Activated T-helper 17 cell treated with anti-CD3 and anti-CD28 coated beads, Interleukin-2, amount 50 U/mL, for 72 hours (primary cell): Measurements from ENCODE around the gene CD70. TPM values are rescaled to one million over a fixed set of nuclear protein-coding genes. Genes with fewer than 3 reads are reported as not detected.
A peak's percentile ranks its signal among the peaks of the same experiment; 100 is the strongest.
"Not testable (repeated sequence)": the region's sequence is repeated elsewhere in the genome, so short reads cannot be mapped to it uniquely, and the experiment has no call there.

ENCODE experiments used
- ATAC-seq: fragments of 150-1000 bp; cut with Tn5 transposase; replicated peaks from 2 replicates; pipeline ENCODE4 v1.10.0; 2021; ENCODE audit warnings: mild to moderate bottlenecking, moderate library complexity
- H3K27ac Mint-ChIP-seq: one replicate; pipeline ENCODE4 v1.8.0; 2022; ENCODE audit warnings: mixed read lengths
- H3K27me3 Mint-ChIP-seq: one replicate; pipeline ENCODE4 v1.8.0; 2022; ENCODE audit warnings: mixed read lengths
- H3K36me3 Mint-ChIP-seq: one replicate; pipeline ENCODE4 v1.8.0; 2022; ENCODE audit warnings: low read depth, mild to moderate bottlenecking, mixed read lengths
- H3K4me1 Mint-ChIP-seq: one replicate; pipeline ENCODE4 v1.8.0; 2022; ENCODE audit warnings: mixed read lengths
- H3K4me3 Mint-ChIP-seq: one replicate; pipeline ENCODE4 v1.8.0; 2022; ENCODE audit warnings: mild to moderate bottlenecking, mixed read lengths
- H3K9me3 Mint-ChIP-seq: one replicate; pipeline ENCODE4 v1.8.0; 2022; ENCODE audit warnings: mixed read lengths
- total RNA-seq, 2 donors: library from RNA; stranded (reverse); gene quantifications; one replicate each; pipeline ENCODE4 v1.2.3, GENCODE V29; 2022

CD70 gene
- total RNA-seq, 2 donors from 2014 or later = 41.1 to 53.1 TPM

DNA sequence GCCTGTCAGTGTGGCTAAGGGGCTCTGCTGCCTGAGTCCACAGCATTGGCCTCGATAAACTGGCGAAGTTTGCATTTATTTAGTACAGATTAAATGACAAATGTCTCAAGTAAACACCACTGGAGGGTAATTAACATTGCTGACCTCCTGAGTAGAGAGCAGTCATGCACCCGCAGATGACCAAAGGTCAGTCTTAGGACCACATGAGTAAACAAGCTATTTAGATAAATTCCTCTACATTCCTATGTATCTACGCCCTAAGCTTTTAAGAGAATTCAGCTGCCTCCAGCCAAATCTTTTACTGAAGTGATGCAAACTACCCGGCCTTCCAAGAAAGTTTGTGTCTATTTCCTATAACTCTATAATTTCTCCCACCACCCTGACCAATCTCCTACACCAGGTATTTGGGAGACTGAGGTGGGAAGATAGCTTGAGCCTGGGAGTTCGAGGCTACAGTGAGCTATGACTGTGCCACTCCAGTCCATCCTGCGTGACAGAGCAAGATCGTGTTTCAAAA is 22.9 kb downstream of the CD70 start:
- Mint-ChIP-seq H3K36me3 (no peaks in the 10 kb centered on the region), H3K27me3 (peaks cover 9% of the 10 kb centered on the region), H3K9me3 (peaks cover 9% of the 10 kb centered on the region), H3K27ac (no peak overlapping the region), H3K4me1 (no peaks in the 10 kb centered on the region), H3K4me3 (no peak overlapping the region)
- ATAC-seq = no peak

DNA sequence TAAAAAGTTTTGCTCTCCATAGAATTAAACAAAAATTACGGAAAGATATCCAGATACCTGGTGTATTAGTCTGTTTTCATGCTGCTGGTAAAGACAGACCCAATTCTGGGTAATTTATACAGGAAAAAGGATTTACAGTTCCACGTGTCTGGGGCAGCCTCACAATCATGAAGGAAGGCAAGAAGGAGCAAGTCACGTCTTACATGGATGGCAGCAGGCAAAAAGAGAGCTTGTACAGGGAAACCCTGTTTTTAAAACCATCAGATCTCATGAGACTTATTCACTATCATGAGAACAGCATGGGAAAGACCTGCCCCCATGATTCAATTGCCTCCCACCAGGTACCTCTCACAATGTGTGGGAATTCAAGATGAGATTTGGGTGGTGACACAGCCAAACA is 24.2 kb downstream of the CD70 start:
- H3K9me3 Mint-ChIP-seq, H3K4me1 Mint-ChIP-seq, H3K4me3 Mint-ChIP-seq, ATAC-seq, H3K36me3 Mint-ChIP-seq, H3K27ac Mint-ChIP-seq: not testable (repeated sequence)
- H3K27me3 Mint-ChIP-seq = peaks cover 13% of the 10 kb centered on the region

DNA sequence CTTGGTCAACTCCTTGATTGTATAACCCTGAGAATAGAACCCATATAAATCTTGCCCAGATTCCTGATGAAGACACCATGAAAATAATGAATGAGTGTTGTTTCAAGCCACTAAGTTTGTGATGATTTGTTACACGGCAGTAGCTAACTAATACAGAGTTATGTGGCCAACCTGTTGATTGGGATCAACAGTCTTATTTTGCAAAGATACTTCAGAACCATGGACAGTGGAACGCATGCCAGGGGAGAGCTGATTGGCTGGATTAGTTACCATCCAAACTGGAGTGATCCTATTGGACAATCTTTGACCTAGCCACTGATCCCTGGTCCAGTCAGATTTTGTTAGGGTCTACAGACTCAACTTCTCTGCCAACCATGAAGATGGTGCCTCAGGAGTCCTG is 26.6 kb downstream of the CD70 start:
- ATAC-seq = no peak
- Mint-ChIP-seq H3K27ac (no peak overlapping the region), H3K36me3 (no peaks in the 10 kb centered on the region), H3K4me3 (no peak overlapping the region), H3K27me3 (peaks cover 5% of the 10 kb centered on the region), H3K4me1 (no peaks in the 10 kb centered on the region), H3K9me3 (peaks cover 9% of the 10 kb centered on the region)

DNA sequence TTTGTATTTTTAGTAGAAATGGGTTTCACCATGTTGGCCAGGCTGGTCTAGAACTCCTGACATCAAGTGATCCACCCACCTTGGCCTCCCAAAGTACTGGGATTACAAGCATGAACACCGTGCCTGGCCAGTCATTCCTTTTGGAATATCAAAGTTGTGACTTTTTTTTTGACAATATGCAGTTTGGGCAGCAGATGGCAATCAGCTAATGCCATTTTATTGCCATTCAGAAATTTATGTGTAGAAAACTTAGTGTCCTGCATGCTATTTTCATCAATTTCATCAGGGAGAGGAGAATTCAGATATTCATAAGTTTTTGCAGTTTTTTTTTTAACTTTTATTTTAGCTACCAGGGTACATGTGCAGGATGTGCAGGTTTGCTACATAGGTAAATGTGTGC is 28.5 kb downstream of the CD70 start:
- H3K4me1 Mint-ChIP-seq, H3K36me3 Mint-ChIP-seq, H3K27ac Mint-ChIP-seq: not testable (repeated sequence)

DNA sequence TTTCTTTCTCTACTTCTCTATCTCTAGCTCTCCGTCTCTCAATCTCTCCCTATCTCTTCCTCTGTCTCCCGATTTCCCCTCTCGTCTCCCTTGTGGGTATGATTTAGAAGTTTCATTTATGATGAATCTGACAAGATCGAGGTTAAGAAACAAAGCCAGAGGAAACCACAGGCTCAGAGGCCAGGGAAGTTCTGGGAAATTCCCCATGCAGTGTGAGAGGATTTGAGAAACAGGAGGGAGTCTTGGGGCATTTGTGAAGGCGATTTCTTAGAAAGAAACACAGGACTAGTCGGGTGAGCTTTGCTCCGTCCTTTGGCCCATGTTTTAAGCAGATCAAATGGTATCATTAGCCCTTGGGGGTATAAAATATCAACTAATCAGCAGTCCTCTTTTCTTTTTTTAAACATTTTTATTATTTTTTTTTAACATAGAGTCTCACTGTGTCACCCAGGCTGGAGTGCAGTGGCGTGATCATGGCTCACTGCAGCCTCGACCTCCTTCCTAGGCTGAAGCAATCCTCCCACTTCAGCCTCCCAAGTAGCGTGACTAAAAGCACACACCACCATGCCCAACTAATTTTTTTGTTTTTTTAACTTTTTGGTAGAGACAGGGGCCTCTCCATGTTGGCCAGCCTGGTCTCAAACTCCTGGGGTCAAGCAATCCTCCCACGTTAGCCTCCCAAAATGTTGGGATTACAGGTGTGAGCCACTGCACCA is 34.3 kb downstream of the CD70 start:
- Mint-ChIP-seq H3K9me3 (no peaks in the 10 kb centered on the region), H3K4me1 (no peaks in the 10 kb centered on the region), H3K36me3 (no peaks in the 10 kb centered on the region), H3K27me3 (peaks cover under 1% of the 10 kb centered on the region), H3K27ac (no peak overlapping the region), H3K4me3 (no peak overlapping the region)
- ATAC-seq = peak; percentile 84

More for the DNA sequence above, 28.5 kb downstream of the CD70 start:
- H3K9me3 Mint-ChIP-seq, H3K4me3 Mint-ChIP-seq, H3K27me3 Mint-ChIP-seq, ATAC-seq: not testable (repeated sequence)

DNA sequence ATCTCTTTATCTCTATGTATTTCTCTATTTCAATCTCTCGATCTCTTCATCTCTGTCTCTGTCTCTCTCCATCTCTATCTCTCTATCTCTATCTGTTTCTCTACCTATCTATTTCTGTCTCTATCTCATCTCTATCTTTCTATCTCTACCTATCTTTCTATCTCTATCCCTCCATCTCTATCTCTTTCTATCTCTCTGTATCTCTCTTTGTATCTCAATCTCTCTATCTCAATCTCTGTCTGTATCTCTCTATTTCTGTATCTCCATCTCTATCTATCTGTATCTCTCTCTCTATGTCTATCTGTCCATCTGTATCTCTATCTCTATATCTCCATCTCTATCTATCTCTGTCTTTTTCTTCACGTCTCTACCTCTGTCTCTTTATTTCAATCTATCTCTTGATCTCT is 34.9 kb downstream of the CD70 start:
- H3K9me3 Mint-ChIP-seq = no peaks in the 10 kb centered on the region
- no peak for ATAC-seq
- no peaks in the 10 kb centered on the region for H3K27me3 Mint-ChIP-seq
- no peak overlapping the region for H3K4me3 Mint-ChIP-seq
- no peaks in the 10 kb centered on the region for H3K36me3 Mint-ChIP-seq
- no peaks in the 10 kb centered on the region for H3K4me1 Mint-ChIP-seq
- no peak overlapping the region for H3K27ac Mint-ChIP-seq

DNA sequence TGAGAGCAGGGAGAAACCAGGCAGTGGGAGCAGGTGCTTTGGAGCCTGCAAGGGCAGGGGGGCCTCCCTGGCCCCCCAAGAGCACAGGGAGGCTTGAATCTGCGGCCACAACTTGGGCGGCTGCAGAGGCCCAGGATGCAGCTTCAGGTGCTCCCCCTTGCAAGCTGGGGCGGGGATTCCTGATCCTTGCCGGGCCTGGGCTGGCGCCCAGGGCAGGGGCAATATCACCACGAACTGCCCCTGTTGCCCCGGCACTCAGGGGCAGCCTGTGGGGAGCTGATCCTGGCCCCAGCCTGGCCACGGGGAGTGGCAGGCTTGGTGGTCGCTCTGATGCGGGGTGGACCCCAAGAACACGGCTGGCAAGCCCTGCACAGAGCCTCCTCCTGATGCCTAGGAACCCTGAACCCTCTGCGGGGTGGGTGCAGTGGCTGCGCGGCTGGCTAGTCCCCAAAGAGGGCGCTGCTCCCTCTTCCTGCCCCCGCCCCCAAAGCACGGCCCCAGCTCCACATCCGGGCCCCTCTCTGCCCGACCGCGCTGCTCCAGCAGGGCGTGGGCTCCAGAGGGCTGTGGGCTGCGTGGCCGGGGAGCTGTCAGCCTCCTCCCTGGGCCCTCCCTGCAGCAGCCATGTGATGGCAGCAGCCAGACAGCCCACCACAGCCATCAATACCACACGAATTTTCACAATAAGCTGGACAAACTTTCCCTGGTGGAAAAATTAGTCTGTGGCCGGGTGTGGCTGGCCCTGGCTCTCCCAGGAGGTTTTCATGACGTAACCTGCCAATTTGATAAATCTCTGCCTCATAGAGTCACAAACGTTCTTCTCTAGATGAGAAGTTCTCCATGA is 39.1 kb downstream of the CD70 start:
- no peaks in the 10 kb centered on the region for H3K27me3 Mint-ChIP-seq
- H3K36me3 Mint-ChIP-seq = no peaks in the 10 kb centered on the region
- H3K4me3 Mint-ChIP-seq = no peak overlapping the region
- H3K9me3 Mint-ChIP-seq = no peaks in the 10 kb centered on the region
- no peaks in the 10 kb centered on the region for H3K4me1 Mint-ChIP-seq
- ATAC-seq = peak; percentile 73
- H3K27ac Mint-ChIP-seq = no peak overlapping the region

DNA sequence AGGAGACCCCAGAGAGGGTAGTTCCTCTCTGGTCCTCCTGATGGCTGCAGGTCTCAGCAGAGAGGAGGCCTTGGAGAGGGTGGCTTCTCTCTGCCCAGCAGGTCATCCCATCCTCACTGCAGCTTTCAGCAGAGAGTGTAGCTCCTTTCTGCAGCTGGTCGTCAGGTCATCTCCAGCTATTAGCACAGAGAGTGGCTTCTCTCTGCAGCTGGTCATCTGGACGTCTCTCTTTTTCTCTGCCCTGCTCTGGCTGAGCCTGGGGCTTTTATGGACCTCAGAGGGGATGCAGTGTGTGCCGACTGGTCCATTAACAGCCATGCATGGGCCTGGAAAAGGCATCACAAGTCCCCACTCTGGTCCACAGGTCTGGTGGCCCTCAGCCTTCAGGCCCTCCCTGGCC is 39.9 kb downstream of the CD70 start:
- Mint-ChIP-seq H3K9me3 (no peaks in the 10 kb centered on the region), H3K36me3 (no peaks in the 10 kb centered on the region), H3K4me3 (no peak overlapping the region), H3K4me1 (no peaks in the 10 kb centered on the region), H3K27ac (no peak overlapping the region), H3K27me3 (no peaks in the 10 kb centered on the region)
- no peak for ATAC-seq

DNA sequence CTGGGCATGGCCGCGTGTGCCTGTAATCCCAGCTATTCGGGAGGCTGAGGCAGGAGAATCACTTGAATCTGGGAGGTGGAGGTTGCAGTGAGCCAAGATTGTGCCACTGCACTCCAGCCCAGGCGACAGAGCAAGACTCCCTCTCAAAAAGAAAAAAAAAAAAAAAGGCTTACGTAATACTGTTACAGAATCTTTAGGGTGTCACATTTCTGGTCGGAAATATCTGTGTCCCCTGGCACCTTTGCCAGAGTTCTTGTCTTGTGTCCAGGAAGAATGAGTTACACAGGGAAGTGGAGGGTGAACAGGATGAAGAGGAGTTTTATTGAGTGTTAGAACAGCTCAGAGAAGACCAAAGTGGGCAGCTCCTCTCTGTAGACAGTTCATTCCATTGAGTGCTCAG is 40.3 kb downstream of the CD70 start:
- not testable (repeated sequence) for H3K9me3 Mint-ChIP-seq, H3K27me3 Mint-ChIP-seq, H3K4me1 Mint-ChIP-seq, ATAC-seq, H3K4me3 Mint-ChIP-seq, H3K27ac Mint-ChIP-seq, H3K36me3 Mint-ChIP-seq

DNA sequence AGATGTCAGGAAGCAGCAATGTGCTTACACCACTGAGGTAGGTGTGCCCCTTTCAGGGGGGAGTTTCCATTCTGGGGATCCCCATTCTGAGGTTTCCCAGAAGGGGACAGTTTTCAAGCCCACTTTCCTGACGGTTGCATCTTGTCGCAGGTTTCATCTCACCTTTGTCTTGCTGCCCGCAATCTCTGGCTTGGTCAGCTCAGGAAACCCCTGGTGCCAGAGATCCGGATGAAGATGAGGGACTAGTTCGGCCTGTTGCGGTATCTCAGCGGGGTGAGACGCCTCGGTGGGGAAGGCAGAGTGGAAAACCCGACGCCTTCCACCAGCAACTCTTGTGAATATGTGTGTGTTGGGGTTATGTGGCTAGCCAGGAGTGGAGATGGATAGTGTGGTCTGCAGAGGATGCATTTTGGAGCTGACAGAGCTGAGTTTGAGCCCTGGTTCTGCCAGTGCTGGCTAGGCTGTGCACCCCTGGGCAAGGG is 47.0 kb downstream of the CD70 start:
- ATAC-seq = peak; percentile 29
- no peaks in the 10 kb centered on the region for H3K36me3 Mint-ChIP-seq
- no peaks in the 10 kb centered on the region for H3K9me3 Mint-ChIP-seq
- no peaks in the 10 kb centered on the region for H3K4me1 Mint-ChIP-seq
- H3K27ac Mint-ChIP-seq = no peak overlapping the region
- no peak overlapping the region for H3K4me3 Mint-ChIP-seq
- no peaks in the 10 kb centered on the region for H3K27me3 Mint-ChIP-seq

DNA sequence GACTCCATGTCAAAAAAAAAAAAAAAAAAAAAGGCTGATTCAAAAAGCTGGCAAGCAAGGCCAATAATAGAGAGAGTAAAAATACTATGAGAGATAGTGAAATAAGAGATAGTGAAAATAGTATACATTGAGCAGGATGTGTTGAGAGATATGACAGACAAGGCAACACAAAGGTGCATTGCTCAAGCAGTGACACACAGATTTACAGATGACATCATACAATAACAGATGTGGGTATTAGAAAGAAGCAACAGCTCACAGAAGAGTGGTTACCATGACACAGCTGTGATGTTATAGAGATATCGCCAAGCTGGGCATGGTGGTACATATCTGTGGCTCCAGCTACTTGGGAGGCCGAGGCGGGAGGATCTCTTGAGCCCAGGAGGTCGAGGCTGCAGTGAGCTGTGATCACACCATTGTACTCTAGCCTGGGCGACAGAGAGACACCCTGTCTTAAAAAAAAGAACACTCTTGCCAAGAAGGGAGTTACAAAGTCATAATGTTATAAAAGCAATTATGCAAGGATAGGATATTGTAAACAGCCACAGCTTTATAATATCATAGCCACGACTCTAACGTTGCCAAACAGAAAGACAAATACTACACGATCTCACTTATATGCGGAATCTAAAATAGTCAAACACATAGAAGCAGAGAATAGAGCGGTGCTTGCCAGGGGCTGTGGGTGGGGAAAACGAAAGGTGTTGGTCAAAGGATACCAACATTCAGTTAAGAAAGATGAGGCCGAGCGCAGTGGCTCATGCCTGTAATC is 49.8 kb downstream of the CD70 start:
- no peaks in the 10 kb centered on the region for H3K27me3 Mint-ChIP-seq
- no peak for ATAC-seq
- H3K4me1 Mint-ChIP-seq = peaks cover 9% of the 10 kb centered on the region
- H3K4me3 Mint-ChIP-seq = no peak overlapping the region
- H3K9me3 Mint-ChIP-seq = no peaks in the 10 kb centered on the region
- H3K27ac Mint-ChIP-seq = no peak overlapping the region
- H3K36me3 Mint-ChIP-seq = peaks cover under 1% of the 10 kb centered on the region

DNA sequence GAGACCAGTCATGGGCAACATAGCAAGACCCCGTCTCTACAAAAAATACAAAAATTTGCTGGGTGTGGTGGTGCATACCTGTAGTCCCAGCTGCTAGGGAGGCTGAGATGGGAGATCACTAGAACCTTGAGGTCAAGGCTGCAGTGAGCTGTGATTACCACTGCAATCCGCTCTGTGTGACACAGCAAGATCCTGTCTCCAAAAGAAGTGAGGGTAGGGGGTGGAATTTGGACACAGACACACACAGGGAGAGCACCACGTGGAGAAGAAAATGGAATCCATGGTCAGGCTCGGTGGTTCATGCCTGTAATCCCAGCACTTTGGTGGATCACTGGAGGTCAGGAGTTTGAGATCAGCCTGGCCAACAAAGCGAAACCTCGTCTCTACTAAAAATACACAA is 51.4 kb downstream of the CD70 start:
- H3K36me3 Mint-ChIP-seq = peaks cover 9% of the 10 kb centered on the region
- ATAC-seq = no peak
- peaks cover under 1% of the 10 kb centered on the region for H3K27me3 Mint-ChIP-seq
- peaks cover 17% of the 10 kb centered on the region for H3K4me1 Mint-ChIP-seq
- no peak overlapping the region for H3K27ac Mint-ChIP-seq
- H3K4me3 Mint-ChIP-seq = no peak overlapping the region
- H3K9me3 Mint-ChIP-seq = no peaks in the 10 kb centered on the region
